ENCODE measurements around the gene HELLS.
"Not testable (repeated sequence)": the region's sequence is repeated elsewhere in the genome, so short reads cannot be mapped to it uniquely, and the experiment has no call there.

HELLS gene

GRCh38 chr10:94608559-94608958, 63.0 kb downstream of the HELLS start:
- DNase-seq = no peak

- DNase-seq = no peak
These were observed 69.0 kb downstream of the HELLS start for GRCh38 chr10:94614558-94614957.

GRCh38 chr10:94617389-94617944, 71.9 kb downstream of the HELLS start:
- no peak for DNase-seq

GRCh38 chr10:94622666-94623205, 77.1 kb downstream of the HELLS start:
- DNase-seq = no peak

- DNase-seq = no peak
These were observed 78.0 kb downstream of the HELLS start for GRCh38 chr10:94623572-94623971.

- DNase-seq = no peak
These were observed 80.9 kb downstream of the HELLS start for GRCh38 chr10:94626476-94626875.

GRCh38 chr10:94627511-94627910, 81.9 kb downstream of the HELLS start:
- no peak for DNase-seq

GRCh38 chr10:94630017-94630688, 84.6 kb downstream of the HELLS start:
- DNase-seq = no peak

GRCh38 chr10:94631077-94631875, 85.7 kb downstream of the HELLS start:
- no peak for DNase-seq

GRCh38 chr10:94632954-94633353, 87.4 kb downstream of the HELLS start:
- DNase-seq = no peak

- not testable (repeated sequence) for DNase-seq
These were observed 92.5 kb downstream of the HELLS start for GRCh38 chr10:94638097-94638496.

GRCh38 chr10:94639902-94640301, 94.3 kb downstream of the HELLS start:
- DNase-seq = no peak

GRCh38 chr10:94640562-94640961, 95.0 kb downstream of the HELLS start:
- no peak for DNase-seq

GRCh38 chr10:94641480-94641879, 95.9 kb downstream of the HELLS start:
- DNase-seq = no peak

- no peak for DNase-seq
These were observed 98.8 kb downstream of the HELLS start for GRCh38 chr10:94644352-94644751.

GRCh38 chr10:94645285-94645684, 99.7 kb downstream of the HELLS start:
- DNase-seq = no peak

All from NCI-H187 (cell line).